K562 (cell line): Measurements from ENCODE around the gene DAPP1. TPM values are rescaled to one million over a fixed set of nuclear protein-coding genes. Genes with fewer than 3 reads are reported as not detected.

Experiments
- ATAC-seq: fragments of 200-7000 bp; cut with Tn5 transposase; 3 replicates; pipeline ENCODE4 v1.9.1; 2020; ENCODE audit warnings: moderate library complexity
- BruUV-seq: library from RNA; stranded (reverse); fragments of 400-500 nt; replicated peaks from 2 replicates; lab custom pipeline; 2021; lab: Mats Ljungman, UMichigan
- CTCF ChIA-PET: fragments of 300-600 bp; formaldehyde crosslinking; extraction: SDS; loops from one replicate; lab custom pipeline; 2021; ENCODE audit warnings: low intra/inter-chr PET ratio; lab: Yijun Ruan, JAX
- POLR2A ChIA-PET: fragments of 300-600, 350-650 bp; sonication (Branson Sonifier 250); formaldehyde crosslinking; extraction: SDS; loops from one replicate; lab custom pipeline; 2021; ENCODE audit warnings: antibody characterized with exemption, inconsistent platforms; lab: Yijun Ruan, JAX
- DNase-seq, 4 experiments: peaks; one replicate each; pipeline versions ENCODE4 v3.0.0 to v3.0.0-alpha.2; 2011 to 2018; ENCODE audit warnings: low spot score in 3 of 4, mixed read lengths in 3 of 4; ENCODE audit errors: extremely low read depth in 1 of 4
- FAIRE-seq: peaks from 2 replicates; lab custom pipeline; 2011; peaks lifted over from hg19 to GRCh38; lab: Jason Lieb, UNC
- H2AFZ ChIP-seq: 2 replicates; pipeline ENCODE4 v1.6.0; 2011; ENCODE audit warnings: low read depth, low read length, control low read depth, inconsistent platforms
- H3K27ac ChIP-seq: fragments of 200-600 bp; 3 replicates; pipeline ENCODE4 v1.8.0; 2011; ENCODE audit warnings: low read depth, mild to moderate bottlenecking, control low read depth, inconsistent platforms, low read length, moderate library complexity, mixed read lengths; ENCODE audit errors: extremely low read depth
- H3K27me3 ChIP-seq, 2 experiments: fragments of 300-600 bp in 1 of 2; 2 replicates in 1 of 2; 3 replicates in 1 of 2; pipeline versions ENCODE4 v1.6.0 to v1.8.0; 2011; ENCODE audit warnings: inconsistent platforms in 2 of 2, low read length in 2 of 2, mild to moderate bottlenecking in 1 of 2, mixed read lengths in 1 of 2, moderate library complexity in 1 of 2; ENCODE audit not compliant: control insufficient read depth in 2 of 2, insufficient read depth in 2 of 2
- H3K36me3 ChIP-seq: fragments of 300-600 bp; 3 replicates; pipeline ENCODE4 v1.8.0; 2011; ENCODE audit warnings: mild to moderate bottlenecking, low read length, inconsistent platforms; ENCODE audit not compliant: control insufficient read depth, insufficient read depth
- H3K4me1 ChIP-seq, 2 experiments: fragments of 200-600 bp in 1 of 2; replicated peaks in 1 of 2; 2 replicates in 1 of 2; 3 replicates in 1 of 2; pipeline versions ENCODE4 v1.5.1 to v1.8.0; 2011; ENCODE audit warnings: inconsistent platforms in 2 of 2, low read length in 2 of 2, mild to moderate bottlenecking in 1 of 2, mixed read lengths in 1 of 2, moderate library complexity in 1 of 2; ENCODE audit not compliant: control insufficient read depth in 2 of 2, insufficient read depth in 2 of 2
- H3K4me2 ChIP-seq: 2 replicates; pipeline ENCODE4 v1.6.1; 2011; ENCODE audit warnings: low read length, control low read depth, inconsistent platforms, mixed read lengths; ENCODE audit not compliant: insufficient read depth
- H3K4me3 ChIP-seq: fragments of 200-600 bp; sonication (generic), shearing (Covaris generic); 2 replicates; pipeline ENCODE4 v1.5.1; 2016; ENCODE audit warnings: control low read depth, inconsistent platforms
- H3K79me2 ChIP-seq: fragments of 200-600 bp; 3 replicates; pipeline ENCODE4 v1.8.0; 2011; ENCODE audit warnings: low read length, inconsistent platforms; ENCODE audit not compliant: control insufficient read depth, insufficient read depth
- H3K9ac ChIP-seq, 2 experiments: 2 replicates each; pipeline versions ENCODE4 v1.6.0 to v1.6.1; 2011; ENCODE audit warnings: low read depth in 2 of 2, low read length in 2 of 2, control low read depth in 1 of 2, inconsistent platforms in 1 of 2, mild to moderate bottlenecking in 1 of 2, mixed read lengths in 1 of 2; ENCODE audit not compliant: insufficient read depth in 1 of 2
- H3K9me1 ChIP-seq: one replicate; pipeline ENCODE4 v1.6.0; 2011; ENCODE audit warnings: inconsistent platforms, mild to moderate bottlenecking, low read length, moderate library complexity; ENCODE audit not compliant: control insufficient read depth, insufficient read depth
- H3K9me3 ChIP-seq: replicated peaks from 2 replicates; pipeline ENCODE4 v1.5.1; 2011; ENCODE audit warnings: low read depth, low read length, inconsistent platforms; ENCODE audit not compliant: control insufficient read depth, insufficient read depth
- H4K20me1 ChIP-seq: replicated peaks from 2 replicates; pipeline ENCODE4 v1.6.1; 2011; ENCODE audit warnings: low read length, inconsistent platforms, mixed read lengths; ENCODE audit not compliant: control insufficient read depth, insufficient read depth
- CC2D1A ChIP-seq: fragments of 450-650 bp; IDR thresholded peaks from 2 replicates; pipeline ENCODE4 v1.6.1; 2017; ENCODE audit warnings: mild to moderate bottlenecking
- CEBPZ ChIP-seq: fragments of 150-350 bp; IDR thresholded peaks from 2 replicates; pipeline ENCODE4 v1.6.1; 2014; ENCODE audit warnings: low read depth, mild to moderate bottlenecking, low read length, borderline replicate concordance
- EWSR1 ChIP-seq: fragments of 450-650 bp; IDR thresholded peaks from 2 replicates; pipeline ENCODE4 v1.6.1; 2018; ENCODE audit warnings: borderline replicate concordance, mild to moderate bottlenecking, low read depth, moderate library complexity; ENCODE audit not compliant: partially characterized antibody
- HNRNPL ChIP-seq: fragments of 200-400 bp; formaldehyde crosslinking; IDR thresholded peaks from 2 replicates; pipeline ENCODE4 v1.6.1; 2017; ENCODE audit warnings: low read depth, mild to moderate bottlenecking, low read length
- HNRNPUL1 ChIP-seq: fragments of 200-400 bp; formaldehyde crosslinking; IDR thresholded peaks from 2 replicates; pipeline ENCODE4 v1.6.1; 2017; ENCODE audit warnings: low read length
- XRCC3 ChIP-seq: fragments of 450-650 bp; IDR thresholded peaks from 2 replicates; pipeline ENCODE4 v1.6.1; 2017; ENCODE audit warnings: mild to moderate bottlenecking, moderate library complexity
- ZNF592 ChIP-seq: fragments of 450-650 bp; IDR thresholded peaks from 2 replicates; pipeline ENCODE4 v1.6.1; 2017; ENCODE audit warnings: antibody characterized with exemption, mild to moderate bottlenecking
- WGBS: fragments of 100-300 bp; shearing (Covaris generic); methylation state at CpG from one replicate; pipeline ENCODE4 v1.1.6; 2016; ENCODE audit warnings: low coverage, mixed read lengths; ENCODE audit not compliant: insufficient coverage; ENCODE audit errors: missing lambda C conversion rate; 5-methylcytosine and 5-hydroxymethylcytosine counted together
- in situ Hi-C: fragments of 300-500 bp; cut with MboI; formaldehyde crosslinking; loops from 4 replicates; pipeline ENCODE4 v1.15.0; 2018; ENCODE audit warnings: inconsistent platforms, mixed read lengths
- intact Hi-C: fragments of 100-400 bp; cut with micrococcal nuclease; formaldehyde crosslinking; loops from 2 replicates; pipeline ENCODE4 v1.14.2; 2022
- polyA plus RNA-seq, 8 experiments: library from polyadenylated mRNA; depleted of rRNA in 4 of 8; stranded (reverse) in 5 of 8; unstranded in 3 of 8; fragments of >200 nt; fragmentation: Nextera tagmentation in 2 of 8; fragmentation: Illumina TruSeq in 1 of 8; extraction: Ambion mirVana in 2 of 8; extraction: Trizol in 1 of 8; gene quantifications; 2 replicates each; pipeline versions ENCODE4 v1.2.1 to v1.2.3, GENCODE V29; 2011 to 2014; ENCODE audit warnings: inconsistent platforms in 1 of 8, missing spikeins in 1 of 8
- total RNA-seq, 7 experiments: library from RNA; depleted of rRNA in 6 of 7; stranded (reverse); fragments of >200 nt in 6 of 7; fragmentation: Illumina TruSeq in 2 of 7; extraction: Trizol in 2 of 7; gene quantifications; 2 replicates each; pipeline versions ENCODE4 v1.2.1 to v1.2.3, GENCODE V29; 2011 to 2021; ENCODE audit warnings: low replicate concordance in 1 of 7
- TF ChIP-seq, protein P1 (sequence below): IDR thresholded peaks from 2 replicates; pipeline ENCODE4 v1.6.1; 2016; ENCODE audit warnings: missing genetic modification characterization, missing compliant biosample characterization

The DAPP1 gene
- total and polyA plus RNA-seq, 9 of the 15 experiments (the other 6 are each of a cell fraction or from before 2014, with no cell fraction given), result 1.9 to 7.2 (median 3.6) TPM

DNA sequence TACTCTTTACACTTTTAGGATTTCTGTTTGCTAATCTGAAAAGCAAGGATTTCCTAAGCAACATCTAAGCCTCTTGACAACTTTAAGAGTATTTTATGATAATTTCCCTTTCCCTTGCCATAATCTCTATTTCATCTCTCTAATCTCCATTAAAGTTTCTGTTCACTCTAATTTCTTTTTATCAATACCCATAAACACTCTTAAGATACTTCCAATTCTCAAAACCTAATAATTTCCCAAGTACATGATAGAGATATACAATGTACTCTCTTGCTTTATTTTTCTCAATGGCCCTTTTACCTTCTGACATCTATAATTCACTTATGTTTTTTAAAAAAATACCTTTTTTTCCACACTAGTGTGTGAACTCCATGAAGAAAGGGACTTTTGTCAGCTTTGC, 26.8 kb downstream of the DAPP1 start (continued):
- peak; percentile 32; the same call in 1 of the 2 replicates for TF ChIP-seq XRCC3
- no peak for TF ChIP-seq HNRNPUL1
- TF ChIP-seq, protein P1, sequence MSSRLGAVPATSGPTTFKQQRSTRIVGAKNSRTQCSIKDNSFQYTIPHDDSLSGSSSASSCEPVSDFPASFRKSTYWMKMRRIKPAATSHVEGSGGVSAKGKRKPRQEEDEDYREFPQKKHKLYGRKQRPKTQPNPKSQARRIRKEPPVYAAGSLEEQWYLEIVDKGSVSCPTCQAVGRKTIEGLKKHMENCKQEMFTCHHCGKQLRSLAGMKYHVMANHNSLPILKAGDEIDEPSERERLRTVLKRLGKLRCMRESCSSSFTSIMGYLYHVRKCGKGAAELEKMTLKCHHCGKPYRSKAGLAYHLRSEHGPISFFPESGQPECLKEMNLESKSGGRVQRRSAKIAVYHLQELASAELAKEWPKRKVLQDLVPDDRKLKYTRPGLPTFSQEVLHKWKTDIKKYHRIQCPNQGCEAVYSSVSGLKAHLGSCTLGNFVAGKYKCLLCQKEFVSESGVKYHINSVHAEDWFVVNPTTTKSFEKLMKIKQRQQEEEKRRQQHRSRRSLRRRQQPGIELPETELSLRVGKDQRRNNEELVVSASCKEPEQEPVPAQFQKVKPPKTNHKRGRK (tag), result peak; percentile 47; the same call in 1 of the 2 replicates

DNA sequence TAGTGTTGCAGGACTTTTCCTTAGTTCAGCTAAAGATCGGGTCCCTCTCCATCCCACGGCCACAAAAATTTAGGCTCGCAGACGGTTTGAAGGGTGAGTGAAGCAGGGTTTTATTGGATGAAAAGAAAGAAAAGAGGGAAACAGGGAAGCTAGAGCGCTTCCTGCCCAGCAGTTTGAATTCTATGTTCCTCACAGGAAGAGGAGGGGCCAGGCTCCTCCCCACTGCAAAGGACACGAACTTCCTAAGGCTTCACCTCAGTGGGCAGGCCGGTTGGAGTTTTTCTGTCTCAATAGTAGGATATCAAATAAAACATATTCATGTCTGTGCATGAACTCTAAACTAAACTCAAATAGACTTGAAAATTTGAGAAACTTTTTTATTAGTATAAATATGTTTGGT, 27.4 kb downstream of the DAPP1 start:
- CTCF ChIA-PET, result no interaction called here
- Histone ChIP-seq H3K4me1 (peaks cover 0 to 26% of the 10 kb centered on the region in 2 experiments; a peak in 3 of 5 replicates), H3K9me1 (no peaks in the 10 kb centered on the region), H3K4me3 (no peak overlapping the region), H3K36me3 (no peaks in the 10 kb centered on the region), H3K9me3 (no peaks in the 10 kb centered on the region), H3K27me3 (no peaks in the 10 kb centered on the region), H3K79me2 (no peaks in the 10 kb centered on the region), H3K27ac (peak overlapping the region; percentile 95), H3K9ac (peak overlapping the region in 1 of 2 experiments; percentile 78; a peak in 2 of 4 replicates), H2AFZ (peak overlapping the region; percentile 68), H3K4me2 (peak overlapping the region; percentile 70), H4K20me1 (no peaks in the 10 kb centered on the region)
- POLR2A ChIA-PET, result interaction anchor here (1.0 kb wide), 1 partner anchor 10 kb away, joined by 4 read pairs; no protein-coding TSS in a partner anchor
- in situ Hi-C loops, result no loop called here
- ATAC-seq, result peak; percentile 40; the same call in 2 of the 3 replicates
- FAIRE-seq, result peak; percentile 35
- 61% methylated on average over 7 of the region's 7 CpGs for WGBS
- BruUV-seq, result no TSS peak
- peak in 1 of 4 experiments; percentile 61 for DNase-seq
- intact Hi-C loops, result no loop called here
- TF ChIP-seq ZNF592, result 0 out of 2 replicates have a peak, but pooled peaks have one; percentile 4
- no peak for TF ChIP-seq EWSR1
- 0 out of 2 replicates have a peak, but pooled peaks have one; percentile 40 for TF ChIP-seq CC2D1A
- no peak for TF ChIP-seq HNRNPL
- no peak for TF ChIP-seq CEBPZ
